Left renal pelvis (tissue), 4 donors: ENCODE results near the gene LRRC8B. TPM values are rescaled to one million over a fixed set of nuclear protein-coding genes. Genes with fewer than 3 reads are reported as not detected.
"Not testable (repeated sequence)": the region's sequence is repeated elsewhere in the genome, so short reads cannot be mapped to it uniquely, and the experiment has no call there.

Source experiments
- DNase-seq, 4 donors: peaks; one replicate each; pipeline ENCODE4 v3.0.0-alpha.2; 2013; ENCODE audit warnings: low read depth in 4 of 4, low spot score in 3 of 4
- polyA plus RNA-seq, 4 donors: library from polyadenylated mRNA; unstranded; fragments of 120-200 nt; gene quantifications; one replicate each; pipeline ENCODE4 v1.2.1, GENCODE V29; 2013; ENCODE audit not compliant: insufficient read length in 4 of 4

The LRRC8B gene
- polyA plus RNA-seq, 4 donors = 4.7 to 10.5 (median 9.0) TPM

DNA sequence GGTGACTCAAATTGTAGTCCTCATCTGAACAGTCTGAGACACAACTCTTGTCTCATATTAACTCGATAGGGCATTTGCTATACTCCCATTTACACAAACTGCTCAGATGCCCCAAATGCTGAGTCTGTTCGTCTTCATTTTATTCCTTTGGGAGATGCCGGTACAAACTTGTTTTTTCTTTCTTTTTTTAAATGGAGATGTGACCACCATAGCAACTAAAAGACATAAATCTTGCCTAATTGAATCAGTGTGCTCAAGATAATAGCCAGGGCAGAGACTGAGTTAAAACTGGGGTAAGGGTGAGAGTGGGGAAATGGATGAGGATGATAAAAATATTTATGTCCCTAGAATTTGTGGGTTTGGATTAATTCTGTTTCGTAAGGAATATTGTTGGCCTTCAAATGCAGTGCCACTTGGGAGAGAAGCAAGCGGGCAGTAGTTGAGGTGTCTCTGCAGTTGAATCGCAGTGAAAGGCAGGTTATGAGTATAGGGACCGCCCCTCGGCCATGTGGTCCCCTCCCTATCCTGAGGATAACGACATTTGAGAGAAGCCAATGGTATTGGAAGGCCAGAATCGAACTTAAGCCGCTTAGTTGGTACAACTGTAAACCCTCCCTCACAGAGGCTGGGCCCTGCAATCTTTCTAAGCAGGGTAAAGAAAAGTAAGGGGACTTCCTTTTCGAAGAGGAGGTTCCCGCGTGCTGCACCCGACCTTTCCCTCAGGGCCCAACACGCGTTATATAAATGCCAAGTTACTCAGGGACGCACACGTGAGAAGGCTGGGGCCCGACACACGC lies 859 bp upstream of the LRRC8B start:
- peak in 2 of 4 donors; percentile 51 to 52 for DNase-seq

DNA sequence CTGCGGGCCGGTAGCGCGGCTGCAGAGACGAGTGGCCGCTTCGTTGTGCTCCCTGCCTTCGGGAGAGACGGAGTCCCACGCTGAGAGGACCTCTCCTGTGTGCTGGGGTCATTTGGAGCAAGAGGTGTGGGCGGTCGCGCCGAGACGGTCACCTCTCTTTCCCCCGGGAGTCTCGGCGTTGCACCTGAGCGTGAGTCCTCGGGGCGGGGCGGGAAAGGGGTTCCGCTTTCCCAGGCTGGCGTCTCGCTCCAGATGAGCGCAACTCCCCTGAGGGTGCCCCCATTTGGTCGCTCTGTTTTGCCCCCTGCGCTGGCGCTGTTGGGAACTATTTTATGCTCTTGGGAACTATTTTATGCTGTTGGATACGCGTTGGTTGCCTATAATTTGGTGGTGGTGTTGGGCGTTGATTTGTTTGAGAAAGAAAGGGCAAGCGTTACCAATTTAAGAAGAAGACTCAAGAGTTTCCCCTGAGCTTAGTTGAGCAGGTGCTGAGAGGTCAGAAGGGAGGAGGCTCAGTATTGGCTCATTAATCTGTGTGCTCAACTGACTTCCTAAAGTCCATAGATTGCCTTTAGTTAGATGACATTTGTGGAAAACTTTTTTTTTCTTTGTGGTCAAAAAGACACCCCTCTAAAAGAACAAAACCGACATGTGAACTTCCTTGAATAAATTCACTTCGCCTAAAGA lies 683 bp downstream of the LRRC8B start:
- DNase-seq = peak in 1 of 4 donors; percentile 24

- DNase-seq = no peak
Measured at GRCh38 chr1:89527256-89527655, 2.6 kb downstream of the LRRC8B start.

GRCh38 chr1:89527750-89528381 lies 3.2 kb downstream of the LRRC8B start:
- no peak for DNase-seq

- no peak for DNase-seq
Measured at GRCh38 chr1:89528382-89528780, 3.8 kb downstream of the LRRC8B start.

DNA sequence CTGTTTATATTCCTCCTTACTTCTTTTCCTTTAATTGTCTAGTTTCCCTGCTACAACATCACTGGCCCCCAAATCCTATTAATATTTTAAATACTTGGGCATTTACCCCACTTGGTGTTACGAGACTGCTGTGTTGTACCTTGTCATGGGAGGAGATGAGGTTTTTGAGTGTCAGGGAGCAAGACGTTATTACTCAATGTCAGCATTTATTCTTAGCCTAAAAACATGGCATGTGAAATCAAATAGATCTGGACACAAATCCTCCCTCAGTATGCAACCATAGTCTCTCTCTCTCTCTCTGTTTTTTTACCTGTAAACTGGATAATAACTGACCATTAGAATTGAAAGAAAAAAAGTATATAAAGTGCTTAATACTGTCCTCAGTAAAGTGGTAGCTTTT lies 4.6 kb downstream of the LRRC8B start:
- DNase-seq = no peak

GRCh38 chr1:89530444-89531089 lies 5.9 kb downstream of the LRRC8B start:
- DNase-seq = no peak

GRCh38 chr1:89531480-89532139 lies 7.0 kb downstream of the LRRC8B start:
- DNase-seq = no peak

DNA sequence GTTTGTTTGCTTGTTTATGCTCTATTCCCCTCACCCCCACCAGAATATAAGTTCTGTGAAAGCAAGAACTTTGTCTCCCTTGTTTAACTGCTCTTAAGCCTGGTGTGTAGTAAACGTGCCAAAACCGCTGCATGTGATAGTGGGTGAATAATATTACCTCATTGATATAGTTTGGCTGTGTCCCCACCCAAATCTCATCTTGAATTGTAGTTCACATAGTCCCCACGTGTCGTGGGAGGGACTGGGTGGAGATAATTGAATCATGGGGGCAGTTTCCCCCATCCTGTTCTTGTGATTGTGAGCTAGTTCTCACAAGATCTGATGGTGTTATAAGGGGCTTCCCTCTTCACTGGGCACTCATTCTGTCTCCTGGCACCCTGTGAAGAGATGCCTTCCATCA lies 7.6 kb downstream of the LRRC8B start:
- no peak for DNase-seq

DNA sequence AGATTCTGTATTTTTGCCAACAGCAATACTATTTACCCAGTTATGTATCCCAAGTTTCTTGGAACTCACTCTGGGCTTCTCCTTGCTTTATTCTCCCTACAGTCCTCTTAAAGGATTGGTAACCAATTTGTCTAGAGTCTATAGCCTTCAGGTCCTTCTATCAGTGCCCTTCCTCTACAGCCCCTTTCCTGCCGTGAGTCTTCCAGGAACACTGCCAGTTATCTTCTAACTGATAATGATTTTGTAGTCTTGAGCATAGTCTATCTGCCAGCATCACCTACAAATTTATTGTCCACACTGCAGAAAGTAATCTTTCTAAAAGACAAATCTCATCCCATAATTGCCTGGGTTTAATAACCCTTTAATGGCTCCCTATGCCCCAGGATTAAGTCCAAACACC lies 8.2 kb downstream of the LRRC8B start:
- no peak for DNase-seq

- no peak for DNase-seq
Measured at GRCh38 chr1:89535537-89535936, 10.9 kb downstream of the LRRC8B start.

DNA sequence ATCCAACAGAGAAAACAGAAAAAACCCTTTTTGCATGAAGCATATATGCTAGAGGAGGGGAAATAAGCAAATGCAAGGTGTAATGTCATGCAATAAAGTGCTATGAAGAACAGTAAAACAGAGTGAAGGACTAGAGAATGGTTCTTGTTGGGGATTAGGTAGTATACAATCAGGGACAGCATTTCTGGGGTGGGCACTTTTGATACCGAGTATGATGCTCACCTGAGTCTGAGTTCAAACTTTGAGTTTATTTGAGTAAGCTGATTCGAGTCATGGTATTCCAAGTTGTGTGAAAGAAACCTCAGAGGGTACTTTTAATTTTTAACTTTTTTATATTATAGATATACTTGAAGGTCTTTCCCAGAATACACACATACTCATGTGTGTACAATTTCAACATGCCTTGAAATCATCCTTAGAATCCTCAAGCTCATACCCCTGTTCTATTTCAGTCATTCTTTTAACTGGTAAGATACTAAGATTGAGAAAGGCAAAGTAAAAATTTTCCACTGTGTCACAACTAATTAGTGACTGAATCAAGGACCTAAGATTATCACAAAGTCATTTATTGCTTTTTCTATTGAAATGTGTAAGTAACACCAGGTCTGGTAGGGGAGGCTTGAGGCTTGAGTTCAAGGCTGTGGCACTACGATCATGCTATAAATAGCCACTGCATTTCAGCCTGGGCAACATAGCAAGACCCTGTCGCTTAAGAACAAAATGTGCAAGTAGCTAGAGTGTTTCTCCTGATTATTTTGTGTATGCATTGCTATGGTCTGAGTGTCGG lies 12.1 kb downstream of the LRRC8B start:
- DNase-seq = no peak

DNA sequence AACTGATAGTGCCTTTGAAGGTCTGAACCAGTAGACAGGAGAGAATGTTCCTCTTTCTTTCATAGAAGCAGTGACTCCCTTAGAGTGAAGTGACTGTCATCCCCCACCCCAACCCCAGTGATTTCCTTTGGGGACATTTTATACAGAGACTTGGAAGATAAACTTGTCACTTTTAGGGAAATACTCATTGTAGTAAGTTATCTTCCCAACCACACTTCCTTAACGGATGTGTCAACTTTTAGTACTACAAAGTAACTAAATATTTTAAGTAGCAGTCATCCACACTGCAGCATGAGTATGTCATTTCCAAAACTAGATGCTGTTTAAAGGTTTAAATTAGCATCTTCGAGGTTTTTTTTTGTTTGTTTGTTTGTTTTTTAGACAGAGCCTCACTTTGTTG lies 13.7 kb downstream of the LRRC8B start:
- no peak for DNase-seq

DNA sequence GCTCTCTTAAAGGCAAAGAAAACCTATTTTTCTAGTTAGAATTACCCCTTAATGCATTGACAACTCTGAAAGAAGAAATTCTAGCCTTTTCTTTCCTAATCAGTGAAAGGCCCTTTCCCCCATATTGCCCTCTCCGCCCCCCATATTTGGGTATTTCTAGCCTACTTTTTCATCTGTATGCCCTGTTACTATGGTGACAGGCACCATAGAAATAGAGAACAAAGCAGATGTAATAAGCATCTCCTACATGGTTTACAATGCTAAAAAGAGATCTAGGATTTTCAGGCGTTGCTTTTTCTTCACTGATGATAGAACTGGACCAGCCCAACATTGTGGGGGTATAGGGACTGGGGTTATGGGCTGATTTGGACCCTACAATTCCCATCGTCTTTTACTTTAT lies 14.5 kb downstream of the LRRC8B start:
- DNase-seq = no peak

GRCh38 chr1:89540406-89540970 lies 15.9 kb downstream of the LRRC8B start:
- no peak for DNase-seq

GRCh38 chr1:89542345-89542744 lies 17.7 kb downstream of the LRRC8B start:
- DNase-seq = no peak

DNA sequence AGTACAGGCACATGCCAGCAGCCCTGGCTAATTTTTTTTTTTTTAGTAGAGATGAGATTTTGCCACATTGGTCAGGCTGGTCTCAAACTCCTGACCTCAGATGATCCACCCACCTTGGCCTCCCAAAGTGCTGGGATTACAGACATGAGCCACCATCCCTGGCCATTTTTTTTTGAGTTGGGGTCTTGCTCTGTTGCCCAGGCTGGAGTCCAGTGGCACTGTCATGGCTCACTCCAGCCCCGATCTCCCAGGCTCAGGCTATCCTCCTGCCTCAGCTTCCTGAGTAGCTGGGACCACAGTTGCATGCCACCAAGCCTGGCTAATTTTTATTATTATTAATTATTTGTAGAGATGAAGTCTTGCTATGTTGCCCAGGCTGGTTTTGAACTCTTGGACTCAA lies 19.0 kb downstream of the LRRC8B start:
- DNase-seq = not testable (repeated sequence)

GRCh38 chr1:89545264-89546038 lies 20.8 kb downstream of the LRRC8B start:
- no peak for DNase-seq
